GM20431 (cell line): ENCODE results near the gene NQO1.

Source experiments
- in situ Hi-C: fragments of 300-500 bp; cut with MseI, MboI; formaldehyde crosslinking; loops from one replicate; pipeline ENCODE4 v1.15.0; 2020; ENCODE audit warnings: low sequenced_read_pairs; ENCODE audit not compliant: unreplicated experiment

NQO1 gene

GRCh38 chr16:69709456-69710084, 16.8 kb downstream of the NQO1 start:
- in situ Hi-C loops: no loop called here

- in situ Hi-C loops: no loop called here
These were observed 18.3 kb downstream of the NQO1 start for GRCh38 chr16:69707920-69708683.

- in situ Hi-C loops: no loop called here
These were observed 19.4 kb downstream of the NQO1 start for GRCh38 chr16:69706975-69707340.

- in situ Hi-C loops: no loop called here
These were observed 19.9 kb downstream of the NQO1 start for GRCh38 chr16:69706256-69706974.

GRCh38 chr16:69703638-69704037, 22.7 kb downstream of the NQO1 start:
- in situ Hi-C loops: no loop called here

GRCh38 chr16:69701866-69702265, 24.5 kb downstream of the NQO1 start:
- in situ Hi-C loops: no loop called here

- in situ Hi-C loops: no loop called here
These were observed 24.9 kb downstream of the NQO1 start for GRCh38 chr16:69701452-69701851.

GRCh38 chr16:69699915-69700314, 26.4 kb downstream of the NQO1 start:
- in situ Hi-C loops: no loop called here

GRCh38 chr16:69698404-69698803, 28.0 kb downstream of the NQO1 start:
- in situ Hi-C loops: no loop called here

- in situ Hi-C loops: no loop called here
These were observed 32.4 kb downstream of the NQO1 start for GRCh38 chr16:69693916-69694315.

- in situ Hi-C loops: no loop called here
These were observed 34.1 kb downstream of the NQO1 start for GRCh38 chr16:69691980-69692911.

GRCh38 chr16:69688589-69688988, 37.8 kb downstream of the NQO1 start:
- in situ Hi-C loops: no loop called here

GRCh38 chr16:69680358-69680757, 46.0 kb downstream of the NQO1 start:
- in situ Hi-C loops: no loop called here

GRCh38 chr16:69672998-69673713, 53.2 kb downstream of the NQO1 start:
- in situ Hi-C loops: no loop called here

GRCh38 chr16:69672315-69672997, 53.9 kb downstream of the NQO1 start:
- in situ Hi-C loops: no loop called here

- in situ Hi-C loops: no loop called here
These were observed 56.8 kb downstream of the NQO1 start for GRCh38 chr16:69669577-69669976.

GRCh38 chr16:69663846-69664245, 62.5 kb downstream of the NQO1 start:
- in situ Hi-C loops: no loop called here

- in situ Hi-C loops: no loop called here
These were observed 63.5 kb downstream of the NQO1 start for GRCh38 chr16:69662901-69663300.

GRCh38 chr16:69660166-69660565, 66.2 kb downstream of the NQO1 start:
- in situ Hi-C loops: no loop called here
